Activated naive CD8-positive, alpha-beta T cell (primary cell): Measurements from ENCODE around the gene MRTFA.
A peak's percentile ranks its signal among the peaks of the same experiment; 100 is the strongest.
"Not testable (repeated sequence)": the region's sequence is repeated elsewhere in the genome, so short reads cannot be mapped to it uniquely, and the experiment has no call there.

Experiments used
- H3K27ac Mint-ChIP-seq: one replicate; pipeline ENCODE4 v1.8.0; 2021; ENCODE audit warnings: mixed read lengths
- H3K27me3 Mint-ChIP-seq: one replicate; pipeline ENCODE4 v1.8.0; 2021; ENCODE audit warnings: mixed read lengths
- H3K36me3 Mint-ChIP-seq: one replicate; pipeline ENCODE4 v1.8.0; 2021; ENCODE audit warnings: mixed read lengths
- H3K4me1 Mint-ChIP-seq: one replicate; pipeline ENCODE4 v1.8.0; 2021; ENCODE audit warnings: low read depth, mixed read lengths
- H3K4me3 Mint-ChIP-seq: one replicate; pipeline ENCODE4 v1.8.0; 2021; ENCODE audit warnings: mild to moderate bottlenecking, mixed read lengths
- H3K9me3 Mint-ChIP-seq: one replicate; pipeline ENCODE4 v1.8.0; 2021; ENCODE audit warnings: low read depth, mixed read lengths

Gene MRTFA

DNA sequence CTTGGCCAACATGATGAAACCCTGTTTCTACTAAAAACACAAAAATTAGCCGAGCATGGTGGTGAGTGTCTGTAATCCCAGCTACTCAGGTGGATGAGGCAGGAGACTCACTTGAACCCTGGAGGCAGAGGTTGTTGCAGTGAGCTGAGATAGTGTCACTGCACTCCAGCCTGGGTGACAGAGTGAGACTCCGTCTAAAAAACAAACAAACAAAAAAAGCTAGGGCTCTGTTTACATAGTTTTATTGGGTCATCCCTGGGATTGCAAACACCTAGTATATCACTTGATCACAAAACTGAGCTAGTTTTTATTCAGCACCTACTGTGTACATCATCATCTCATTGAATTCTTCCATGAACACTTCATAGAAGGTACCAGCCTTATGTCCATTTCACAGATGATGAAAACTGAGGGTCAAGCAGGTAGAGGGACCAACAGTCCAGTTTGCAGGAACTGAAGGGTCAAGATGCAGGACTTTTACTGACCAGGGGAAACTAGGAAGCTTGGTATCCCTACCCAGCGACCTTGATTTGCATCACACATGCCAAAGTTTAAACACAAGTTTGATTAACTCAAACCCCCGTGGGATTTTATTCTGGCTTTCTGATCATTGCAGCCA is 9.2 kb upstream of the MRTFA start:
- Mint-ChIP-seq H3K27me3 (no peaks in the 10 kb centered on the region), H3K27ac (no peak overlapping the region), H3K9me3 (no peaks in the 10 kb centered on the region), H3K4me1 (no peaks in the 10 kb centered on the region), H3K36me3 (no peaks in the 10 kb centered on the region), H3K4me3 (no peak overlapping the region)

DNA sequence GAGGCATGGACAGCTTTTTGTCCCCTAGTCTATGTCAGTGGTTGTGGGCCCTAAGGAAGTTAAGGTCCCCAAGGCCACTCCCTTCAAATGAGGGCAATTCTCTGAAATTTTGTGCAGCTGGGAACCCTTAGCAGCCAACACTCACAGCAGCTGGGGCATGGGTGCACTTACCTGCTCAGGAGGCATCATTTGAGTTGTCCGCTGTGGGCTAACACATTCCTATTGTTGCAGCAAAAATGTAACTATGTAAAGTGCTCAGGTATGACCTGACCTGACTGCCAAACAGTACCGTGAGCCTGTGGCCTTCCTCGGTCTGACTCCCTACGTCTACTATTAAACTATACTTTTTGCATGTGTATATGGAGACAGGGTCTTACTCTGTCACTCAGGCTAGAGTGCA is 5.8 kb upstream of the MRTFA start:
- Mint-ChIP-seq H3K36me3 (no peaks in the 10 kb centered on the region), H3K4me3 (no peak overlapping the region), H3K27me3 (no peaks in the 10 kb centered on the region), H3K9me3 (no peaks in the 10 kb centered on the region), H3K4me1 (peaks cover 4% of the 10 kb centered on the region), H3K27ac (no peak overlapping the region)

DNA sequence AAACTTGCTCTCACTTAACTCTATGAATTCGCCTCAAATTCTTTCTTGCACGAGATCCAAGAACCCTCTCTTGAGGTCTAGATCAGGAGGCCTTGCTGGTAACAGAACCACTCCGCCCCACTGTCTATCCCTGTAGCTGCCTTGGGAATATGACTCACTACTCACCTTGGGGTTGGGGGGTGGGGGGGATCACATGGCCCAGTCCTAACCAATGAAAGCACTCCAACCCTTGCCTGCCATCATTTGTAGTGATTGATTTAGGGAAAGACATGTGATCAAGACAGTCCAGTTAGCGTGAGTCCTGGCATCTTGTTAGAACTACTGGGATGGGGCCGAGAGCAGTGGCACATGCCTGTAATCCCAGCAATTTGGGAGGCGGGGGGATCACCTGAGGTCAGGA is 4.8 kb upstream of the MRTFA start:
- Mint-ChIP-seq H3K4me1 (peaks cover 5% of the 10 kb centered on the region), H3K27me3 (no peaks in the 10 kb centered on the region), H3K9me3 (no peaks in the 10 kb centered on the region), H3K27ac (no peak overlapping the region), H3K4me3 (no peak overlapping the region), H3K36me3 (no peaks in the 10 kb centered on the region)

- no peak overlapping the region for H3K4me3 Mint-ChIP-seq
- H3K27ac Mint-ChIP-seq, result no peak overlapping the region
- H3K27me3 Mint-ChIP-seq, result no peaks in the 10 kb centered on the region
These were observed 1.7 kb upstream of the MRTFA start for GRCh38 chr22:40638261-40638660.

DNA sequence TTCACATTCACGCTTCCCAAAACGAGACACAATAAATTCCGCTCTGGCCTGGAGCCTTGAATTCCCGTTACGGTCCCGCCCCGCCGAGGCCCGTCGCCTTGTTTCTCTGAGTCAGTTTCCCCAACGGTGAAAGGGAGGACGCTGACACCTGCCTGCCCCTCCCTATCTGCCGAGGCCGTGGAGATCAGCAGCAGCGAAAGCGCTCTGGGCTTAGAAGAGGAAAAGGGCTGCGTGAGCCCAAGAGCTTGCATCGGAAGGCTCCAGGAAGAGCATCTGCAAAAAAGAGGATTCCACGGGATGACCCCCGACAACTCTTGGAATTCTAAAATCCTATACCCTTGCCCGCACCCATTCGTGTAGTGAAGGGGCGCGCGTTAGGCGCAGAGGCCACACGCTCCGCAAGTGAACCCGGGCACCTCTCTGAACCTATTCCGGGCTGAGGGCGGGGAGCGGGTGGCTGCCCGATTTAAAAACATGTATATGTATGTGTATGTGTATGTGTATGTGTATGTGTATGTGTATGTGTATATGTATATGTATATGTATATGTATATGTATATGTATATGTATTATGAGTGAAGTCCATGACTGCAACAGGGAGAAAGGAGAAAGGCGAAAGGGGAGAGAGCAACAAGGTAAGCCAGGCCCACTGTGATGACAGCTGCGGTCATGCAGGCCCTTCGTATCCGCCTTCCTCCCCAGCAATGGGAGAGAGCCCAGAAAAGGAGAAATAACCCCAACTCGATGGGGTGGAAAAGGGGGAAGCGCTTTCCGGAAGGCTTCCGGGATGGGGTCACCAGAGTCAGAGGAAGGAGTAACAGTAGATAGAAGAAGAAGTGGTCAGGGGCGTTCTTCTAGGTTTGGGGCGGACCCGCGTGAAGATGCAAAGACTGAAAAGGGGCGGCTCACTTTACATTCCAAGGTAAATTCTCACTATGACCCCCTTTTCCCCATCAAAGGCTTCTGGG is 948 bp upstream of the MRTFA start:
- Mint-ChIP-seq H3K36me3 (no peaks in the 10 kb centered on the region), H3K4me1 (peaks cover 33% of the 10 kb centered on the region), H3K27ac (peak overlapping the region; percentile 94), H3K4me3 (peak overlapping the region; percentile 96), H3K9me3 (no peaks in the 10 kb centered on the region), H3K27me3 (no peaks in the 10 kb centered on the region)

More at GRCh38 chr22:40638261-40638660, 1.7 kb upstream of the MRTFA start:
- peaks cover 26% of the 10 kb centered on the region for H3K4me1 Mint-ChIP-seq
- no peaks in the 10 kb centered on the region for H3K9me3 Mint-ChIP-seq
- no peaks in the 10 kb centered on the region for H3K36me3 Mint-ChIP-seq

GRCh38 chr22:40635940-40636379 is 559 bp downstream of the MRTFA start:
- Mint-ChIP-seq H3K4me1 (peaks cover 46% of the 10 kb centered on the region), H3K9me3 (no peaks in the 10 kb centered on the region), H3K27me3 (no peaks in the 10 kb centered on the region), H3K4me3 (peak overlapping the region; percentile 90), H3K36me3 (no peaks in the 10 kb centered on the region), H3K27ac (peak overlapping the region; percentile 77)

DNA sequence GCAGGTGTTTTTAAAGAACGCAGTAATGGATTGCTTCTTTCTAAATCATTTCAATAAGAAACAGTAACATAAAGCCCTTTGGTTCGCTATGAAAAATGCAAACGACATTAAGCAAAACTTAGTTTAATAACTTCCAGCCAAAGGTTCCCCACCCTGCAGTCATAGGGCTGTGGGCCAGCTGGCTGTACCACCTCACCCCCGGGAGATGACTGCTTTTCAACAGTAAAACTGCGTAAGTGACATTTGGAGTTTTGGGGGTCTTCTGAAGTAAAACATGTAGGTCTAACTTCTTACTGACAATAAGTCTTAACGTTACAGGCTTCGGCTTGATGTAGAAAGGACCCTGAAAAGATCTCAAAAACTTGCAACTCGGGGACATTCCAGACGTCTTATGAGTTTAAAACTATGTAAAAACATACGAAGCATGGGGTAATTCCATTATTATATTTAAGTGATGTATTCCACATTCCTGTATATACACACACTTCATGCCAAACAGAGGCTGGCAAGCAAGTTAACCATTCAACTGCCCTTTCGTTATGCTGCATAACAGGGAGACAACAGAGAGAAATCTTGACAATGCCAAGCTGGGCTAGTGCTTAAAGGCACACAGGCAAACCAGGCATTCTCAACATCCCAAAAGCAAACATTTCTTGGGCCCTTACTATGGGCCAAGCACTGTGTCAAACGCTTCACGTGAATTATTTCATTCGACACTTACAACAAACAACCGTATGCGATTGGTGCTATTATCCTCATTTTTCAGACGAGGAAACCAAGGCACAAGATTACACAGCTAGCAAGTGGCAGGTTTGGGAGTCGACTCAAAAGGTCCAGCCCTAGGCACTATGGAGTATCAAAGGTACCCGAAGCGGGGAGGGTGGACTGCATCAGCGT is 1.2 kb downstream of the MRTFA start:
- peaks cover 51% of the 10 kb centered on the region for H3K4me1 Mint-ChIP-seq
- peak overlapping the region; percentile 90 for H3K4me3 Mint-ChIP-seq
- H3K9me3 Mint-ChIP-seq, result no peaks in the 10 kb centered on the region
- H3K36me3 Mint-ChIP-seq, result no peaks in the 10 kb centered on the region
- no peaks in the 10 kb centered on the region for H3K27me3 Mint-ChIP-seq
- peak overlapping the region; percentile 77 for H3K27ac Mint-ChIP-seq

- Mint-ChIP-seq H3K9me3 (no peaks in the 10 kb centered on the region), H3K27ac (no peak overlapping the region), H3K36me3 (no peaks in the 10 kb centered on the region), H3K4me3 (peak overlapping the region; percentile 90), H3K27me3 (no peaks in the 10 kb centered on the region), H3K4me1 (peaks cover 52% of the 10 kb centered on the region)
These were observed 2.2 kb downstream of the MRTFA start for GRCh38 chr22:40634119-40634903.

DNA sequence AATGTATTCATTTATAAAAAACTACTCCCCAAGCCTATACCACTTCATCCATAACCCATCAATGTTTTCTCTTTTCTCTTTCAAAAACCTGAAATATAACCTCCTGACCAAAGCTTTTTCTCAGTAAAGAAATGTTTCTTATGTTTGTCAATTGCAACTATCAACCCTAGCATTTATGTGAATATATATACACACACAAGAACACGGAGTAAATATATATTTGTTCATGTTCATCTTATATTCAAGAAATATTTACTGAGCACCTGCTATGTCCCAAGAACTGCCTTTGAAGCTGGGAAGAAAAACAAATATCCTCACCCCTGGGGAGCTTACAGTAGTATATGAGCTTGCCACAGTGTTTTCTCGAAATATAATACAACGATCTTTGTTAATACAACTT is 3.5 kb downstream of the MRTFA start:
- Mint-ChIP-seq H3K9me3 (no peaks in the 10 kb centered on the region), H3K4me1 (peaks cover 62% of the 10 kb centered on the region), H3K36me3 (no peaks in the 10 kb centered on the region), H3K27me3 (no peaks in the 10 kb centered on the region), H3K27ac (peak overlapping the region; percentile 41), H3K4me3 (no peak overlapping the region)

GRCh38 chr22:40631925-40632324 is 4.6 kb downstream of the MRTFA start:
- no peaks in the 10 kb centered on the region for H3K27me3 Mint-ChIP-seq
- peaks cover 69% of the 10 kb centered on the region for H3K4me1 Mint-ChIP-seq
- H3K27ac Mint-ChIP-seq, result no peak overlapping the region
- no peaks in the 10 kb centered on the region for H3K9me3 Mint-ChIP-seq
- H3K4me3 Mint-ChIP-seq, result no peak overlapping the region
- no peaks in the 10 kb centered on the region for H3K36me3 Mint-ChIP-seq

DNA sequence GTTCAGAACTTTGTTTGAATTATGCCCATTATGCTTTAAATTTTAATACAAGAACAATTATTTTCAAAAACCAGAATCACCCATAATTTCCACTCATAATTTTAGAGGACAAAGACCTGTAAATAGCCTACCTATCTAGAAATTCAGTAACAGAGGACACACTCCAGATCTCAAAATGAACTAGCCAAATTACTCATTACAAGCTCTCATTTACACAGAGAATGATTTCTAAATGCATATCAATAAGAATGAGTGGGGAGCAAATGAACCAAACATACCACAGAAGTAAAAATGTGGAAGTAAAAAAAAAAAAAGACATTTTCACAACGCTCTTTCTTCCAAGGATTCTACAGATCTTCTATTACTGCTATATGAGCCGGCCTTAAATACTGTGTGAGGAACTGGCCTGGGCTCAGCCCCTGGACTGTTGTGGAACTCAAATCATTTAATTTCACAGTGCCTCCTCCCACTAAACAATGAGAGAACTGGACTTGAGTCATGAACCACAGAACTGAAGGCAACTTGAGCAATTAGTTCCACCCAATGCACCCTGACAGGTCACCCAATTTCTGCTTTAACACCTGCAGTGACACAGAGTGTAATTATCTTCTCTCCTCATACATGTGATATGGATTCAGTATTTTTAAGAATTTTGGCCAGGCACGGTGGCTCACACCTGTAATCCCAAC is 8.0 kb downstream of the MRTFA start:
- Mint-ChIP-seq H3K4me3 (no peak overlapping the region), H3K27ac (peak overlapping the region; percentile 81), H3K9me3 (no peaks in the 10 kb centered on the region), H3K4me1 (peaks cover 56% of the 10 kb centered on the region), H3K36me3 (no peaks in the 10 kb centered on the region), H3K27me3 (no peaks in the 10 kb centered on the region)

- Mint-ChIP-seq H3K4me3 (no peak overlapping the region), H3K27me3 (no peaks in the 10 kb centered on the region), H3K9me3 (peaks cover 3% of the 10 kb centered on the region), H3K36me3 (peaks cover 2% of the 10 kb centered on the region), H3K27ac (no peak overlapping the region), H3K4me1 (peaks cover 51% of the 10 kb centered on the region)
These were observed 8.9 kb downstream of the MRTFA start for GRCh38 chr22:40627612-40628011.

GRCh38 chr22:40626851-40627250 is 9.7 kb downstream of the MRTFA start:
- Mint-ChIP-seq H3K9me3 (peaks cover 7% of the 10 kb centered on the region), H3K27ac (no peak overlapping the region), H3K4me1 (peaks cover 43% of the 10 kb centered on the region), H3K4me3 (no peak overlapping the region), H3K36me3 (peaks cover 6% of the 10 kb centered on the region), H3K27me3 (no peaks in the 10 kb centered on the region)

GRCh38 chr22:40625794-40626193 is 10.7 kb downstream of the MRTFA start:
- not testable (repeated sequence) for H3K27ac Mint-ChIP-seq, H3K27me3 Mint-ChIP-seq, H3K9me3 Mint-ChIP-seq, H3K4me3 Mint-ChIP-seq
- peaks cover 34% of the 10 kb centered on the region for H3K4me1 Mint-ChIP-seq
- H3K36me3 Mint-ChIP-seq, result peaks cover 10% of the 10 kb centered on the region
